TTC549 (cell line): ENCODE data around the gene M6PR.
"Not testable (repeated sequence)": the region's sequence is repeated elsewhere in the genome, so short reads cannot be mapped to it uniquely, and the experiment has no call there.

Source experiments
- FAIRE-seq: peaks from 2 replicates; lab custom pipeline; 2012; peaks lifted over from hg19 to GRCh38; lab: Jason Lieb, UNC

The M6PR gene

GRCh38 chr12:8950702-8951478 is 1.4 kb upstream of the M6PR start:
- FAIRE-seq, result no peak

- no peak for FAIRE-seq
These were observed 729 bp upstream of the M6PR start for GRCh38 chr12:8950221-8950527.

- no peak for FAIRE-seq
These were observed 624 bp downstream of the M6PR start for GRCh38 chr12:8948701-8949341.

- FAIRE-seq, result no peak
These were observed 1.7 kb downstream of the M6PR start for GRCh38 chr12:8947737-8948136.

- no peak for FAIRE-seq
These were observed 2.7 kb downstream of the M6PR start for GRCh38 chr12:8946733-8947132.

- no peak for FAIRE-seq
These were observed 5.8 kb downstream of the M6PR start for GRCh38 chr12:8943565-8944186.

GRCh38 chr12:8941691-8942478 is 7.6 kb downstream of the M6PR start:
- FAIRE-seq, result no peak

- FAIRE-seq, result not testable (repeated sequence)
These were observed 11.5 kb downstream of the M6PR start for GRCh38 chr12:8937842-8938442.

- no peak for FAIRE-seq
These were observed 12.7 kb downstream of the M6PR start for GRCh38 chr12:8936735-8937134.

GRCh38 chr12:8934080-8934479 is 15.4 kb downstream of the M6PR start:
- FAIRE-seq, result not testable (repeated sequence)

- FAIRE-seq, result not testable (repeated sequence)
These were observed 17.0 kb downstream of the M6PR start for GRCh38 chr12:8932464-8932863.

- not testable (repeated sequence) for FAIRE-seq
These were observed 18.7 kb downstream of the M6PR start for GRCh38 chr12:8930655-8931323.

GRCh38 chr12:8922544-8922943 is 26.9 kb downstream of the M6PR start:
- FAIRE-seq, result no peak

GRCh38 chr12:8919643-8920042 is 29.8 kb downstream of the M6PR start:
- FAIRE-seq, result not testable (repeated sequence)

GRCh38 chr12:8917751-8918150 is 31.7 kb downstream of the M6PR start:
- no peak for FAIRE-seq

GRCh38 chr12:8917031-8917430 is 32.4 kb downstream of the M6PR start:
- FAIRE-seq, result no peak

- no peak for FAIRE-seq
These were observed 33.3 kb downstream of the M6PR start for GRCh38 chr12:8916154-8916553.

- no peak for FAIRE-seq
These were observed 34.5 kb downstream of the M6PR start for GRCh38 chr12:8914716-8915526.

GRCh38 chr12:8914033-8914715 is 35.3 kb downstream of the M6PR start, which contains the start of gene PHC1:
TSS of gene PHC1 (plus strand) at chr12:8914509. CDS start at chr12:8917678, 3,169 bp downstream.
- not testable (repeated sequence) for FAIRE-seq

- FAIRE-seq, result no peak
These were observed 35.8 kb downstream of the M6PR start for GRCh38 chr12:8913702-8914032.
